Endothelial cell (in vitro differentiated cells): ENCODE results near the gene ERC2. TPM values are rescaled to one million over a fixed set of nuclear protein-coding genes. Genes with fewer than 3 reads are reported as not detected.
A peak's percentile ranks its signal among the peaks of the same experiment; 100 is the strongest.

Source experiments
- DNase-seq: peaks from one replicate; pipeline ENCODE4 v3.0.0; 2021; ENCODE audit warnings: low spot score
- H3K27ac Mint-ChIP-seq: one replicate; pipeline ENCODE4 v1.8.0; 2021; ENCODE audit warnings: mixed read lengths, inconsistent platforms; ENCODE audit not compliant: unreplicated experiment
- H3K27me3 Mint-ChIP-seq: one replicate; pipeline ENCODE4 v1.8.0; 2021; ENCODE audit warnings: mild to moderate bottlenecking, moderate library complexity, mixed read lengths, inconsistent platforms; ENCODE audit not compliant: unreplicated experiment
- H3K36me3 Mint-ChIP-seq: one replicate; pipeline ENCODE4 v1.8.0; 2021; ENCODE audit warnings: mild to moderate bottlenecking, low read depth, mixed read lengths, inconsistent platforms; ENCODE audit not compliant: unreplicated experiment
- H3K4me1 Mint-ChIP-seq: one replicate; pipeline ENCODE4 v1.8.0; 2021; ENCODE audit warnings: mild to moderate bottlenecking, mixed read lengths, inconsistent platforms; ENCODE audit not compliant: unreplicated experiment
- H3K4me3 Mint-ChIP-seq: one replicate; pipeline ENCODE4 v1.8.0; 2021; ENCODE audit warnings: mild to moderate bottlenecking, mixed read lengths, inconsistent platforms; ENCODE audit not compliant: unreplicated experiment
- H3K9me3 Mint-ChIP-seq: one replicate; pipeline ENCODE4 v1.8.0; 2021; ENCODE audit warnings: mixed read lengths, inconsistent platforms; ENCODE audit not compliant: unreplicated experiment
- CTCF ChIP-seq: fragments of 200-600 bp; sonication (generic); IDR thresholded peaks from one replicate; pipeline ENCODE4 v1.5.0; 2021; ENCODE audit warnings: antibody characterized with exemption; ENCODE audit not compliant: unreplicated experiment
- total RNA-seq: library from RNA; stranded (reverse); fragmentation: NEBNext Ultra II Directional; extraction: Animal tissue kit (Norgen Biotek cat#: 25700); gene quantifications from one replicate; pipeline ENCODE4 v1.2.1, GENCODE V29; 2021; ENCODE audit not compliant: unreplicated experiment

Gene ERC2
- total RNA-seq, 1 donor from 2014 or later = 20.5 TPM

GRCh38 chr3:55486857-55487380, 981.3 kb downstream of the ERC2 start, which contains the start of gene WNT5A:
WNT5A (minus strand) TSS chr3:55487306; CDS start chr3:55486985, 321 bp downstream.
- DNase-seq = peak; percentile 55
- Mint-ChIP-seq H3K27ac (peak within 1 kb of the TSS; percentile 48), H3K36me3 (peaks cover 9% of the 10 kb centered on the region), H3K4me3 (peak within 1 kb of the TSS; percentile 90), H3K9me3 (no peaks in the 10 kb centered on the region), H3K27me3 (peaks cover 17% of the 10 kb centered on the region), H3K4me1 (peaks cover 52% of the 10 kb centered on the region)
- TF ChIP-seq CTCF = no peak

- Mint-ChIP-seq H3K4me3 (peak overlapping the region; percentile 90), H3K9me3 (no peaks in the 10 kb centered on the region), H3K27ac (peak overlapping the region; percentile 48), H3K4me1 (peaks cover 52% of the 10 kb centered on the region), H3K27me3 (peaks cover 18% of the 10 kb centered on the region), H3K36me3 (peaks cover 9% of the 10 kb centered on the region)
- DNase-seq = peak; percentile 50
- no peak for TF ChIP-seq CTCF
Measured at GRCh38 chr3:55486101-55486856, 982.0 kb downstream of the ERC2 start.

GRCh38 chr3:55484801-55485791, 983.2 kb downstream of the ERC2 start:
- TF ChIP-seq CTCF = peak; percentile 94
- H3K27me3 Mint-ChIP-seq = peaks cover 22% of the 10 kb centered on the region
- peaks cover 50% of the 10 kb centered on the region for H3K4me1 Mint-ChIP-seq
- peak overlapping the region; percentile 90 for H3K4me3 Mint-ChIP-seq
- H3K9me3 Mint-ChIP-seq = no peaks in the 10 kb centered on the region
- peak overlapping the region; percentile 67 for H3K27ac Mint-ChIP-seq
- peaks cover 9% of the 10 kb centered on the region for H3K36me3 Mint-ChIP-seq
- DNase-seq = peak; percentile 90

- no peak for DNase-seq
Measured at GRCh38 chr3:55484191-55484689, 984.0 kb downstream of the ERC2 start.

More at GRCh38 chr3:55484191-55484689, 984.0 kb downstream of the ERC2 start:
- no peaks in the 10 kb centered on the region for H3K9me3 Mint-ChIP-seq
- peaks cover 20% of the 10 kb centered on the region for H3K27me3 Mint-ChIP-seq
- no peak for TF ChIP-seq CTCF
- peaks cover 9% of the 10 kb centered on the region for H3K36me3 Mint-ChIP-seq
- H3K4me1 Mint-ChIP-seq = peaks cover 43% of the 10 kb centered on the region
- H3K27ac Mint-ChIP-seq = peak overlapping the region; percentile 67
- H3K4me3 Mint-ChIP-seq = peak overlapping the region; percentile 90
